Measurements from ENCODE around the gene NLRC4.

DNA sequence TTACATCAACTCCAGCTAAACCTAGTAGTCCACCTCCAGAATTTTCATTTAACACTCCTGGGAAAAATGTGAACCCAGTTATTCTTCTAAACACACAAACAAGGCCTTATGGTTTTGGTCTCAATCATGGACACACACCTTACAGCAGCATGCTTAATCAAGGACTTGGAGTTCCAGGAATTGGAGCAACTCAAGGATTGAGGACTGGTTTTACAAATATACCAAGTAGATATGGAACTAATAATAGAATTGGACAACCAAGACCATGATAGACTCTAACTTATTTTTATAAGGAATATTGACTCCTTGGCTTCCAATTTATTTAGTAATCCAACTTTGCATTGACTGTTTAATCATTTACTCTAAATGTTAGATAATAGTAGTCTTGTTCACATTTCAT is 44.2 kb downstream of the NLRC4 start:
- TF ChIP-seq JUN (IDR thresholded peaks at IDR 0.05; ENCODE audit: borderline replicate concordance, insufficient read depth, insufficient read length, low read depth) (no peak), POLR2A (IDR thresholded peaks at IDR 0.05; ENCODE audit: low read depth, low read length) (no peak), POLR2AphosphoS5 (IDR thresholded peaks at IDR 0.05; ENCODE audit: insufficient read depth, low read depth, low read length) (no peak), MYC (IDR thresholded peaks at IDR 0.05; ENCODE audit: low read depth, low read length) (no peak), EZH2 (IDR thresholded peaks at IDR 0.05; ENCODE audit: borderline replicate concordance, low read depth, low read length, severe bottlenecking) (no peak), FOS (IDR thresholded peaks at IDR 0.05; ENCODE audit: borderline replicate concordance, insufficient read depth, low read length) (no peak), GATA2 (IDR thresholded peaks at IDR 0.05; ENCODE audit: insufficient read depth, insufficient read length, low read depth, low read length) (no peak)
- TF ChIP-seq, protein P1, sequence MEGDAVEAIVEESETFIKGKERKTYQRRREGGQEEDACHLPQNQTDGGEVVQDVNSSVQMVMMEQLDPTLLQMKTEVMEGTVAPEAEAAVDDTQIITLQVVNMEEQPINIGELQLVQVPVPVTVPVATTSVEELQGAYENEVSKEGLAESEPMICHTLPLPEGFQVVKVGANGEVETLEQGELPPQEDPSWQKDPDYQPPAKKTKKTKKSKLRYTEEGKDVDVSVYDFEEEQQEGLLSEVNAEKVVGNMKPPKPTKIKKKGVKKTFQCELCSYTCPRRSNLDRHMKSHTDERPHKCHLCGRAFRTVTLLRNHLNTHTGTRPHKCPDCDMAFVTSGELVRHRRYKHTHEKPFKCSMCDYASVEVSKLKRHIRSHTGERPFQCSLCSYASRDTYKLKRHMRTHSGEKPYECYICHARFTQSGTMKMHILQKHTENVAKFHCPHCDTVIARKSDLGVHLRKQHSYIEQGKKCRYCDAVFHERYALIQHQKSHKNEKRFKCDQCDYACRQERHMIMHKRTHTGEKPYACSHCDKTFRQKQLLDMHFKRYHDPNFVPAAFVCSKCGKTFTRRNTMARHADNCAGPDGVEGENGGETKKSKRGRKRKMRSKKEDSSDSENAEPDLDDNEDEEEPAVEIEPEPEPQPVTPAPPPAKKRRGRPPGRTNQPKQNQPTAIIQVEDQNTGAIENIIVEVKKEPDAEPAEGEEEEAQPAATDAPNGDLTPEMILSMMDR (IDR thresholded peaks at IDR 0.05; ENCODE audit: extremely low read depth in 1 of 2, insufficient read depth in 1 of 2, low read depth in 1 of 2, low read length in 2 of 2), result no peak
- TF ChIP-seq, protein P2, sequence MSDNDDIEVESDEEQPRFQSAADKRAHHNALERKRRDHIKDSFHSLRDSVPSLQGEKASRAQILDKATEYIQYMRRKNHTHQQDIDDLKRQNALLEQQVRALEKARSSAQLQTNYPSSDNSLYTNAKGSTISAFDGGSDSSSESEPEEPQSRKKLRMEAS (IDR thresholded peaks at IDR 0.05; ENCODE audit: insufficient read depth, insufficient read length), result no peak
